ENCODE data around the gene MED19. TPM values are rescaled to one million over a fixed set of nuclear protein-coding genes. Genes with fewer than 3 reads are reported as not detected.

The MED19 gene
- total RNA-seq, 1 experiment from 2014 or later: 17.6 TPM

- H3K4me1 Mint-ChIP-seq: peaks cover 11 to 31% of the 10 kb centered on the region in 2 experiments
- Histone ChIP-seq H4K5ac (ENCODE audit: insufficient read length, low read depth, low read length) (no peak overlapping the region), H3K9ac (ENCODE audit: extremely low read depth, insufficient read length, low read length) (peak overlapping the region; percentile 43), H3K56ac (ENCODE audit: insufficient read length, low read depth, low read length) (no peak overlapping the region), H3K4me2 (ENCODE audit: insufficient read depth, insufficient read length, low read length) (peak overlapping the region; percentile 46), H3K79me1 (ENCODE audit: insufficient read depth, low read depth, low read length, poor library complexity, severe bottlenecking) (no peaks in the 10 kb centered on the region), H3T11ph (ENCODE audit: low read length) (no peak overlapping the region), H3K18ac (ENCODE audit: insufficient read length, low read depth, low read length) (no peak overlapping the region), H2BK5ac (ENCODE audit: insufficient read length, low read length) (no peak overlapping the region), H4K20me1 (ENCODE audit: control insufficient read depth, insufficient read depth, insufficient read length) (no peaks in the 10 kb centered on the region), H2BK120ac (ENCODE audit: low read depth, low read length, poor library complexity, severe bottlenecking) (no peak overlapping the region), H3K27me3 (ENCODE audit: insufficient read depth, low read length) (no peaks in the 10 kb centered on the region), H2BK15ac (ENCODE audit: low read depth, low read length) (no peak overlapping the region), H3K4me1 (ENCODE audit: insufficient read depth, low read length) (no peaks in the 10 kb centered on the region), H4K91ac (ENCODE audit: insufficient read length, low read depth, low read length) (no peak overlapping the region), H3K79me2 (ENCODE audit: insufficient read depth, low read length) (peaks cover 5% of the 10 kb centered on the region; the same call in 1 of the 2 replicates), H2BK20ac (ENCODE audit: low read depth, low read length, poor library complexity, severe bottlenecking) (no peak overlapping the region), H4K8ac (replicated peaks; ENCODE audit: insufficient read length, low read depth, low read length) (no peak overlapping the region), H3K23ac (ENCODE audit: insufficient read length, low read depth, low read length) (no peak overlapping the region), H3K9me3 (ENCODE audit: control insufficient read depth, low read depth, low read length) (no peaks in the 10 kb centered on the region), H2BK12ac (ENCODE audit: insufficient read length, low read depth, low read length) (no peak overlapping the region), H3K23me2 (ENCODE audit: insufficient read length, low read depth, low read length, poor library complexity, severe bottlenecking) (peaks cover 7% of the 10 kb centered on the region), H2AK5ac (ENCODE audit: insufficient read length, low read length) (no peak overlapping the region), H3K4ac (ENCODE audit: low read depth, low read length) (no peak overlapping the region), H3K14ac (ENCODE audit: insufficient read depth, low read length) (no peak overlapping the region), H2AFZ (ENCODE audit: low read length) (no peak overlapping the region), H3K27ac (ENCODE audit: insufficient read length, low read depth, low read length) (no peak overlapping the region)
- no peaks in the 10 kb centered on the region; a peak in 1 of 5 replicates for H3K9me3 Mint-ChIP-seq
- H3K27me3 Mint-ChIP-seq (ENCODE audit: low read depth): peaks cover 39% of the 10 kb centered on the region
- no CpG with 5 or more reads among the region's 5 CpGs for WGBS (ENCODE audit: extremely low coverage, insufficient read length, low lambda C conversion rate)
- DNase-seq: no peak
- H3K4me3 Mint-ChIP-seq: peak overlapping the region; percentile 94 to 100
- H3K36me3 Mint-ChIP-seq (ENCODE audit: insufficient read depth in 1 of 3, low read depth in 3 of 3): peaks cover 18 to 31% (median 26%) of the 10 kb centered on the region in 3 experiments
- no peak for TF ChIP-seq CTCF (conservative IDR thresholded peaks at IDR 0.05)
- H3K27ac Mint-ChIP-seq: peak overlapping the region in 1 of 3 experiments; percentile 34; a peak in 2 of 7 replicates
Measured at GRCh38 chr11:57656885-57657193, 55.2 kb downstream of the MED19 start.

Other genes with a start within 250 kb of the MED19 start
- gene SLC43A1, start 196.5 kb downstream of the MED19 start, total RNA-seq (2021): 16.3 and 17.0 TPM in 2 replicates
- gene TIMM10, start 181.5 kb downstream of the MED19 start, total RNA-seq (2021): 126 and 130 TPM in 2 replicates
- gene SMTNL1, start 174.6 kb downstream of the MED19 start, total RNA-seq (2021): 0.18 TPM in 1 of 2 replicates, not detected in the other
- 38.2 and 38.9 TPM in 2 replicates for gene UBE2L6, start 144.5 kb downstream of the MED19 start, total RNA-seq (2021)
- 35.2 and 37.9 TPM in 2 replicates for gene SERPING1, start 114.5 kb downstream of the MED19 start, total RNA-seq (2021)
- gene YPEL4, start 62.3 kb downstream of the MED19 start, total RNA-seq (2021): 0.13 TPM in 1 of 2 replicates, not detected in the other
- 35.5 and 37.4 TPM in 2 replicates for gene CLP1, start 54.5 kb downstream of the MED19 start, total RNA-seq (2021)
- 65.2 and 67.2 TPM in 2 replicates for gene ZDHHC5, start 44.1 kb downstream of the MED19 start, total RNA-seq (2021)
- 91.1 and 91.3 TPM in 2 replicates for gene TMX2, start 378 bp upstream of the MED19 start, total RNA-seq (2021)
- 251 and 271 TPM in 2 replicates for gene SELENOH, start 29.3 kb upstream of the MED19 start, total RNA-seq (2021)
- gene BTBD18, start 39.6 kb upstream of the MED19 start, total RNA-seq (2021): not detected in 2 replicates
- gene CTNND1, start 49.6 kb upstream of the MED19 start, total RNA-seq (2021): 164 and 166 TPM in 2 replicates